Lower lobe of right lung (tissue), 2 donors: ENCODE data around the gene RRP9. TPM values are rescaled to one million over a fixed set of nuclear protein-coding genes. Genes with fewer than 3 reads are reported as not detected.

Experiments used
- ATAC-seq, 2 donors: fragments of 200-7000 bp; cut with Tn5 transposase; one replicate each; pipeline ENCODE4 v1.9.1; 2020 to 2022; ENCODE audit warnings: mild to moderate bottlenecking in 2 of 2, moderate library complexity in 2 of 2
- DNase-seq: peaks from one replicate; pipeline ENCODE4 v3.0.0-alpha.2; 2020
- H3K27ac ChIP-seq: fragments of 200-600 bp; one replicate; pipeline ENCODE4 v1.8.0; 2022
- H3K27me3 ChIP-seq: fragments of 200-600 bp; one replicate; pipeline ENCODE4 v1.8.0; 2022; ENCODE audit warnings: low read depth
- H3K36me3 ChIP-seq: fragments of 200-600 bp; one replicate; pipeline ENCODE4 v1.8.0; 2022; ENCODE audit warnings: mild to moderate bottlenecking
- H3K4me1 ChIP-seq: fragments of 200-600 bp; one replicate; pipeline ENCODE4 v1.8.0; 2022
- H3K4me3 ChIP-seq: fragments of 200-600 bp; one replicate; pipeline ENCODE4 v1.8.0; 2022; ENCODE audit warnings: mild to moderate bottlenecking
- H3K9me3 ChIP-seq: fragments of 200-600 bp; one replicate; pipeline ENCODE4 v1.8.0; 2022
- CTCF ChIP-seq: fragments of 200-600 bp; IDR thresholded peaks from one replicate; pipeline ENCODE4 v1.8.0; 2022; ENCODE audit warnings: antibody characterized with exemption, mild to moderate bottlenecking
- intact Hi-C: fragments of 100-400 bp; cut with DNase I; formaldehyde crosslinking; loops from one replicate; pipeline ENCODE4 v1.11.0; 2022
- total RNA-seq: library from RNA; stranded (reverse); fragmentation: NEBNext Ultra II Directional; extraction: Animal tissue kit (Norgen Biotek cat#: 25700); gene quantifications from one replicate; pipeline ENCODE4 v1.2.1, GENCODE V29; 2021
- donor health status: DM: no; HTN: yes; CAD: no; lungs with severe emphysema.

RRP9 gene
- total RNA-seq, 1 donor from 2014 or later, result 16.2 TPM

GRCh38 chr3:51960386-51960785, 18.7 kb upstream of the RRP9 start:
- H3K4me3 ChIP-seq, result no peak overlapping the region
- DNase-seq (no peak), ATAC-seq (no peak)
- intact Hi-C loops, result no loop called here
- H3K9me3 ChIP-seq, result no peaks in the 10 kb centered on the region
- H3K27me3 ChIP-seq, result peaks cover 10% of the 10 kb centered on the region
- TF ChIP-seq CTCF, result no peak
- H3K4me1 ChIP-seq, result peaks cover 15% of the 10 kb centered on the region
- no peak overlapping the region for H3K27ac ChIP-seq
- peaks cover 10% of the 10 kb centered on the region for H3K36me3 ChIP-seq

- TF ChIP-seq CTCF, result no peak
- peaks cover 17% of the 10 kb centered on the region for H3K4me1 ChIP-seq
- peaks cover 13% of the 10 kb centered on the region for H3K27me3 ChIP-seq
- no peak overlapping the region for H3K4me3 ChIP-seq
- no peak for DNase-seq
- H3K9me3 ChIP-seq, result no peaks in the 10 kb centered on the region
- H3K27ac ChIP-seq, result no peak overlapping the region
- H3K36me3 ChIP-seq, result peaks cover 10% of the 10 kb centered on the region
- intact Hi-C loops, result no loop called here
- ATAC-seq, result no peak
Measured at GRCh38 chr3:51959651-51960050, 17.9 kb upstream of the RRP9 start.

GRCh38 chr3:51958603-51959521, 17.2 kb upstream of the RRP9 start:
- no peak for TF ChIP-seq CTCF
- no peak overlapping the region for H3K27ac ChIP-seq
- H3K9me3 ChIP-seq, result no peaks in the 10 kb centered on the region
- intact Hi-C loops, result no loop called here
- no peak overlapping the region for H3K4me3 ChIP-seq
- DNase-seq (no peak), ATAC-seq (no peak)
- peaks cover 10% of the 10 kb centered on the region for H3K36me3 ChIP-seq
- peaks cover 17% of the 10 kb centered on the region for H3K4me1 ChIP-seq
- H3K27me3 ChIP-seq, result peaks cover 13% of the 10 kb centered on the region

GRCh38 chr3:51957520-51958205, 16.0 kb upstream of the RRP9 start:
- Histone ChIP-seq H3K36me3 (peaks cover 10% of the 10 kb centered on the region), H3K9me3 (no peaks in the 10 kb centered on the region), H3K4me3 (no peak overlapping the region), H3K27me3 (peaks cover 13% of the 10 kb centered on the region), H3K27ac (no peak overlapping the region), H3K4me1 (peaks cover 21% of the 10 kb centered on the region)
- DNase-seq (no peak), ATAC-seq (no peak)
- TF ChIP-seq CTCF, result no peak
- intact Hi-C loops, result no loop called here

- peaks cover 21% of the 10 kb centered on the region for H3K4me1 ChIP-seq
- peak overlapping the region; percentile 60 for H3K27ac ChIP-seq
- no peaks in the 10 kb centered on the region for H3K9me3 ChIP-seq
- peak; percentile 50 for TF ChIP-seq CTCF
- no peak for DNase-seq
- H3K36me3 ChIP-seq, result peaks cover 10% of the 10 kb centered on the region
- peak overlapping the region; percentile 53 for H3K4me3 ChIP-seq
- H3K27me3 ChIP-seq, result peaks cover 13% of the 10 kb centered on the region
- peak; percentile 69 to 75 for ATAC-seq
- intact Hi-C loops, result no loop called here
Measured at GRCh38 chr3:51955893-51956770, 14.4 kb upstream of the RRP9 start.
